ENCODE results near the gene ROBO1. TPM values are rescaled to one million over a fixed set of nuclear protein-coding genes. Genes with fewer than 3 reads are reported as not detected.

Gene ROBO1
- total RNA-seq, 1 donor from 2014 or later, result 31.7 TPM

- DNase-seq (ENCODE audit: low read depth), result no peak
- Histone ChIP-seq H3K27me3 (ENCODE audit: control insufficient read depth, insufficient read depth, low read length) (no peaks in the 10 kb centered on the region), H3K36me3 (ENCODE audit: control insufficient read depth, insufficient read depth, low read length) (no peaks in the 10 kb centered on the region), H3K4me3 (ENCODE audit: low read depth, low read length) (no peak overlapping the region)
- TF ChIP-seq, protein P1, sequence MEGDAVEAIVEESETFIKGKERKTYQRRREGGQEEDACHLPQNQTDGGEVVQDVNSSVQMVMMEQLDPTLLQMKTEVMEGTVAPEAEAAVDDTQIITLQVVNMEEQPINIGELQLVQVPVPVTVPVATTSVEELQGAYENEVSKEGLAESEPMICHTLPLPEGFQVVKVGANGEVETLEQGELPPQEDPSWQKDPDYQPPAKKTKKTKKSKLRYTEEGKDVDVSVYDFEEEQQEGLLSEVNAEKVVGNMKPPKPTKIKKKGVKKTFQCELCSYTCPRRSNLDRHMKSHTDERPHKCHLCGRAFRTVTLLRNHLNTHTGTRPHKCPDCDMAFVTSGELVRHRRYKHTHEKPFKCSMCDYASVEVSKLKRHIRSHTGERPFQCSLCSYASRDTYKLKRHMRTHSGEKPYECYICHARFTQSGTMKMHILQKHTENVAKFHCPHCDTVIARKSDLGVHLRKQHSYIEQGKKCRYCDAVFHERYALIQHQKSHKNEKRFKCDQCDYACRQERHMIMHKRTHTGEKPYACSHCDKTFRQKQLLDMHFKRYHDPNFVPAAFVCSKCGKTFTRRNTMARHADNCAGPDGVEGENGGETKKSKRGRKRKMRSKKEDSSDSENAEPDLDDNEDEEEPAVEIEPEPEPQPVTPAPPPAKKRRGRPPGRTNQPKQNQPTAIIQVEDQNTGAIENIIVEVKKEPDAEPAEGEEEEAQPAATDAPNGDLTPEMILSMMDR (IDR thresholded peaks at IDR 0.05; ENCODE audit: insufficient read depth, low read length, poor library complexity, severe bottlenecking), result no peak
Observed at GRCh38 chr3:78838362-78838761, 929.4 kb downstream of the ROBO1 start.

DNA sequence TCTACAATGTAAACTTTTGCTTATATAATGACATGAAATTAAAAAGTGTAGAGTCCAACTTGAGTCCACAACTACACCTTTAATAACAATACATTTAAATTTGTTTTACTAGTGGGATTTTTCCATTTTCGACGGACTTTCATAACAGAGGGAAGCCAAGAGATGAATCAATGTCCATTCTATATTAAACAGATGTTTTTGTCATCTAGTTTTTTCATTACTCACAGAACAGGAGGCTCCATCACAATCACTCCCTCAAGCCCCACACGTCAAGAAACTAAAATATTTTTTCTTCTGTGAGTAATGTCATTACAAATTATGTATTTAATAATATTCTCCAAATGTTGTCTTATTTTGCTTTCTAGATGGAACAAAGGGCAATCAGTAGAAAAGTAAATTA is 932.9 kb downstream of the ROBO1 start:
- TF ChIP-seq, protein P1 (IDR thresholded peaks at IDR 0.05; ENCODE audit: insufficient read depth, low read length, poor library complexity, severe bottlenecking), result no peak
- Histone ChIP-seq H3K27me3 (ENCODE audit: control insufficient read depth, insufficient read depth, low read length) (no peaks in the 10 kb centered on the region), H3K4me3 (ENCODE audit: low read depth, low read length) (no peak overlapping the region), H3K36me3 (ENCODE audit: control insufficient read depth, insufficient read depth, low read length) (no peaks in the 10 kb centered on the region)
- no peak for DNase-seq (ENCODE audit: low read depth)

DNA sequence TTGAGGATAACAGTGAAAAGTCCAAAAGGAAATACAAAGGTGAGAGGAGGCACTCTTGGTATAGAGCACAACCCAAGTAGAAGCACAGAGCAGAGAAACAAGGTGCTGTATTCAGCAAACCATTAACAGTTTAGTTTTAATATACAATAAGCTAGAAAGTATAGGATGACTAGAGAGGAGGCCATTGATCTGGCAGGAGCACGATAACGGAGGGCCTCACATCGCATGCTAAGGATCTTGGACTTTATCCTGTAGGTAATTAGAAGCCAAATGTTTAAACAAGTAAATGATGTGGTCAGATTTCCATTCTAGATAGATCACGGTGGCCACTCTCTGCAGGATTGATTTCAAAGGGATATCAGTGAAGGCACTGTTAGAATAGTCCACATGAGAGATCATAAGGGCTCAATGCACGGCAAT is 935.0 kb downstream of the ROBO1 start:
- no peaks in the 10 kb centered on the region for H3K27me3 ChIP-seq (ENCODE audit: control insufficient read depth, insufficient read depth, low read length)

GRCh38 chr3:78831446-78831972 is 936.3 kb downstream of the ROBO1 start:
- no peaks in the 10 kb centered on the region for H3K27me3 ChIP-seq (ENCODE audit: control insufficient read depth, insufficient read depth, low read length)
- no peak for DNase-seq (ENCODE audit: low read depth)
- no peak overlapping the region for H3K4me3 ChIP-seq (ENCODE audit: low read depth, low read length)
- TF ChIP-seq, protein P1 (IDR thresholded peaks at IDR 0.05; ENCODE audit: insufficient read depth, low read length, poor library complexity, severe bottlenecking), result no peak
- H3K36me3 ChIP-seq (ENCODE audit: control insufficient read depth, insufficient read depth, low read length), result no peaks in the 10 kb centered on the region

More for the DNA sequence above, 935.0 kb downstream of the ROBO1 start:
- Histone ChIP-seq H3K36me3 (ENCODE audit: control insufficient read depth, insufficient read depth, low read length) (no peaks in the 10 kb centered on the region), H3K4me3 (ENCODE audit: low read depth, low read length) (no peak overlapping the region)
- no peak for DNase-seq (ENCODE audit: low read depth)
- TF ChIP-seq, protein P1 (IDR thresholded peaks at IDR 0.05; ENCODE audit: insufficient read depth, low read length, poor library complexity, severe bottlenecking), result no peak

- DNase-seq (ENCODE audit: low read depth), result no peak
- Histone ChIP-seq H3K27me3 (ENCODE audit: control insufficient read depth, insufficient read depth, low read length) (no peaks in the 10 kb centered on the region), H3K36me3 (ENCODE audit: control insufficient read depth, insufficient read depth, low read length) (no peaks in the 10 kb centered on the region), H3K4me3 (ENCODE audit: low read depth, low read length) (no peak overlapping the region)
- TF ChIP-seq, protein P1 (IDR thresholded peaks at IDR 0.05; ENCODE audit: insufficient read depth, low read length, poor library complexity, severe bottlenecking), result no peak
Observed at GRCh38 chr3:78830470-78830869, 937.3 kb downstream of the ROBO1 start.

DNA sequence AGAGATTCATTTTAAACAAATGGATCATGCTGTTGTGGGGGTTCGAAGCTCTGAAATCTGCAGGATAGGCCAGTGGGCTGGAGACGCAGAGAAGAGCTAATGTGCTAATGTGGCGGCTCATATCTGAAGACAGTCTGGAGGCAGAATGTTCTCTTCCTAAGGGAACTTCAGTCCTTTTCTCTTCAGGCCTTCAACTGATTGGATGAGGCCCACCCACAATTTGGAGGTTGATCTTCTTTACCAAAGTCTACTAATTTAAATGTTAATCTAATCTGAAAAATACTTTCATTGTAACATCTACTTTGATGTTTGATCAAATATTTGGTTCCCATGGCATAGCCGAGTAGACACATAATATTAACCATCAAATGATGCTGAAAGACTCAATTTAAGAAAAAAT is 940.2 kb downstream of the ROBO1 start:
- no peaks in the 10 kb centered on the region for H3K27me3 ChIP-seq (ENCODE audit: control insufficient read depth, insufficient read depth, low read length)
- H3K4me3 ChIP-seq (ENCODE audit: low read depth, low read length), result no peak overlapping the region
- no peak for DNase-seq (ENCODE audit: low read depth)
- H3K36me3 ChIP-seq (ENCODE audit: control insufficient read depth, insufficient read depth, low read length), result no peaks in the 10 kb centered on the region
- TF ChIP-seq, protein P1 (IDR thresholded peaks at IDR 0.05; ENCODE audit: insufficient read depth, low read length, poor library complexity, severe bottlenecking), result no peak
